Natural killer cell (primary cell): Measurements from ENCODE around the gene EPAS1. TPM values are rescaled to one million over a fixed set of nuclear protein-coding genes. Genes with fewer than 3 reads are reported as not detected.

Source experiments
- ATAC-seq, 3 donors: fragments of 150-1000 bp in 2 of 3; fragments of 200-7000 bp in 1 of 3; cut with Tn5 transposase; 1 replicate in 1 of 3; 2 replicates in 2 of 3; pipeline ENCODE4 v1.10.0; 2021; ENCODE audit warnings: mild to moderate bottlenecking in 2 of 3, moderate library complexity in 2 of 3
- DNase-seq, 2 donors: peaks; one replicate each; pipeline versions ENCODE4 v3.0.0 to v3.0.0-alpha.2; 2013 to 2021; ENCODE audit warnings: mixed read lengths in 1 of 2
- H3K27ac ChIP-seq: one replicate; pipeline ENCODE4 v1.5.1; 2013; ENCODE audit warnings: mild to moderate bottlenecking, low read length
- H3K27me3 ChIP-seq: one replicate; pipeline ENCODE4 v1.6.1; 2013; ENCODE audit warnings: low read length; ENCODE audit not compliant: control insufficient read depth, insufficient read depth
- H3K36me3 ChIP-seq: one replicate; pipeline ENCODE4 v1.6.1; 2013; ENCODE audit warnings: low read length; ENCODE audit not compliant: control insufficient read depth, insufficient read depth
- H3K4me1 ChIP-seq: one replicate; pipeline ENCODE4 v1.6.1; 2013; ENCODE audit warnings: low read length; ENCODE audit not compliant: control insufficient read depth, insufficient read depth
- H3K4me3 ChIP-seq: one replicate; pipeline ENCODE4 v1.5.1; 2013; ENCODE audit warnings: low read length
- H3K9me3 ChIP-seq: one replicate; pipeline ENCODE4 v1.6.1; 2013; ENCODE audit warnings: low read length; ENCODE audit not compliant: control insufficient read depth, insufficient read depth
- H3K27ac Mint-ChIP-seq, 2 donors: one replicate each; pipeline ENCODE4 v1.8.0; 2022; ENCODE audit warnings: mild to moderate bottlenecking in 2 of 2, mixed read lengths in 2 of 2, moderate library complexity in 1 of 2
- H3K27me3 Mint-ChIP-seq, 2 donors: one replicate each; pipeline ENCODE4 v1.8.0; 2022; ENCODE audit warnings: low read depth in 2 of 2, mixed read lengths in 2 of 2
- H3K36me3 Mint-ChIP-seq: one replicate; pipeline ENCODE4 v1.8.0; 2022; ENCODE audit warnings: mixed read lengths
- H3K4me1 Mint-ChIP-seq, 2 donors: one replicate each; pipeline ENCODE4 v1.8.0; 2022; ENCODE audit warnings: mixed read lengths in 2 of 2
- H3K4me3 Mint-ChIP-seq: one replicate; pipeline ENCODE4 v1.8.0; 2022; ENCODE audit warnings: mild to moderate bottlenecking, moderate library complexity, mixed read lengths
- H3K9me3 Mint-ChIP-seq, 2 donors: one replicate each; pipeline ENCODE4 v1.8.0; 2022; ENCODE audit warnings: mixed read lengths in 2 of 2
- WGBS: methylation state at CpG from one replicate; pipeline ENCODE4 v1.1.7; 2013; ENCODE audit warnings: missing lambda C conversion rate; ENCODE audit not compliant: insufficient coverage; 5-methylcytosine and 5-hydroxymethylcytosine counted together
- intact Hi-C: fragments of 100-400 bp; cut with micrococcal nuclease; formaldehyde crosslinking; loops from one replicate; pipeline ENCODE4 v1.14.2; 2022
- total RNA-seq, 4 donors: library from RNA; stranded (reverse); fragments of 120-200 nt in 1 of 4; gene quantifications; one replicate each; pipeline versions ENCODE4 v1.2.3 to v1.2.4, GENCODE V29; 2013 to 2022
- TF ChIP-seq, protein P1 (sequence below): fragments of 200-600 bp; IDR thresholded peaks from one replicate; pipeline ENCODE4 v1.8.0; 2022; ENCODE audit warnings: antibody characterized with exemption

The EPAS1 gene
- total RNA-seq, 3 donors from 2014 or later (not counting 1 experiment from before 2014, with no cell fraction given) = 2.1 to 61.4 (median 3.6) TPM

DNA sequence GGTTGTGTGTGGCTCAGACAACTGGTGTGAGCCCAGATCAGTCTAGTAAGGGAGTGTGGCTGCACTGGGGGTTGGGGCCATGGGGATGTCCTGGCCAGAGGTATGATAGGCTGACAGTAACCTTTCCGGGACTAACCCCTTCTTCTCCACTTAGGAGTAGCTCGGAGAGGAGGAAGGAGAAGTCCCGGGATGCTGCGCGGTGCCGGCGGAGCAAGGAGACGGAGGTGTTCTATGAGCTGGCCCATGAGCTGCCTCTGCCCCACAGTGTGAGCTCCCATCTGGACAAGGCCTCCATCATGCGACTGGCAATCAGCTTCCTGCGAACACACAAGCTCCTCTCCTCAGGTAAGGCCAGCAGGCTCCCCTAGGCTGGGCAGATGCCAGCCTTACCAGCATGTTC lies 49.5 kb downstream of the EPAS1 start:
- peaks cover 15 to 16% of the 10 kb centered on the region in 2 donors for H3K4me1 Mint-ChIP-seq
- H3K9me3 ChIP-seq = no peaks in the 10 kb centered on the region
- H3K27me3 Mint-ChIP-seq = peaks cover 5 to 20% of the 10 kb centered on the region in 2 donors
- H3K27ac Mint-ChIP-seq = no peak overlapping the region
- 99% methylated on average over 9 of the region's 10 CpGs for WGBS
- H3K27me3 ChIP-seq = no peaks in the 10 kb centered on the region
- no peak overlapping the region for H3K27ac ChIP-seq
- no peak for ATAC-seq
- TF ChIP-seq, protein P1, sequence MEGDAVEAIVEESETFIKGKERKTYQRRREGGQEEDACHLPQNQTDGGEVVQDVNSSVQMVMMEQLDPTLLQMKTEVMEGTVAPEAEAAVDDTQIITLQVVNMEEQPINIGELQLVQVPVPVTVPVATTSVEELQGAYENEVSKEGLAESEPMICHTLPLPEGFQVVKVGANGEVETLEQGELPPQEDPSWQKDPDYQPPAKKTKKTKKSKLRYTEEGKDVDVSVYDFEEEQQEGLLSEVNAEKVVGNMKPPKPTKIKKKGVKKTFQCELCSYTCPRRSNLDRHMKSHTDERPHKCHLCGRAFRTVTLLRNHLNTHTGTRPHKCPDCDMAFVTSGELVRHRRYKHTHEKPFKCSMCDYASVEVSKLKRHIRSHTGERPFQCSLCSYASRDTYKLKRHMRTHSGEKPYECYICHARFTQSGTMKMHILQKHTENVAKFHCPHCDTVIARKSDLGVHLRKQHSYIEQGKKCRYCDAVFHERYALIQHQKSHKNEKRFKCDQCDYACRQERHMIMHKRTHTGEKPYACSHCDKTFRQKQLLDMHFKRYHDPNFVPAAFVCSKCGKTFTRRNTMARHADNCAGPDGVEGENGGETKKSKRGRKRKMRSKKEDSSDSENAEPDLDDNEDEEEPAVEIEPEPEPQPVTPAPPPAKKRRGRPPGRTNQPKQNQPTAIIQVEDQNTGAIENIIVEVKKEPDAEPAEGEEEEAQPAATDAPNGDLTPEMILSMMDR = no peak
- intact Hi-C loops = no loop called here
- no peak overlapping the region for H3K4me3 Mint-ChIP-seq
- no peaks in the 10 kb centered on the region for H3K36me3 Mint-ChIP-seq
- no peak overlapping the region for H3K4me3 ChIP-seq
- H3K36me3 ChIP-seq = no peaks in the 10 kb centered on the region
- H3K9me3 Mint-ChIP-seq = no peaks in the 10 kb centered on the region
- DNase-seq = no peak
- H3K4me1 ChIP-seq = peaks cover 30% of the 10 kb centered on the region

DNA sequence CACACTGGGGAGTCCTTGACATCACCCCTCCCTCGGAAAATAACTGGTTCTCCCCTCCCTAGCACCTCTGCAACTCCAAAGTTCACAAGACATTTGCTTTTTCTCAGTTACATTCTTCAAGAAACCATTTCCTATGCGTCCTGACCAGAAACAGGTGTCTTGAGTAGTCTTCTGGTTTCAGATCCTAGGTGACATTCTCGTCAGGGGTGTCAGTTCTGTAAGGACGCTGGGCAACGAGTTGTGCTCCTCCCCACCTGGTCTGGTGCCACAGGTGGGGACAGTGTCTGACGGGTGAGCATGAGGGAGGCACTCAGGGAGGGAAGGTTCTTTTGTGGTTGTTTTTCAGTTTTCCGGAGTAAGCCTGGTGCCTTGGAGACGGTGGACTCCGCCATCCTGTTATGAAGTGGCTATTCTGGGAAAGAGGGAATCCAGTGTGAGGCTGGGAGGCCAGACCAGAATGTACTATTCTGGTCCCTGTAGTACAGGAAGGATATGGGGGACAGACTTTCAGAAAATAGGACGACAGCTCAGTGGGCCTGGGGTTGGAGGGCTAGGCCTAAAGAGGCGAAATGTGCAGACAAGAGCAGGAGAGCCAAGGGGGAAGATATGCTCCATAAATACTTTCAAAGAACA lies 50.6 kb downstream of the EPAS1 start:
- no peak overlapping the region for H3K27ac Mint-ChIP-seq
- Histone ChIP-seq H3K36me3 (no peaks in the 10 kb centered on the region), H3K27me3 (no peaks in the 10 kb centered on the region), H3K4me3 (no peak overlapping the region), H3K9me3 (no peaks in the 10 kb centered on the region), H3K27ac (no peak overlapping the region), H3K4me1 (peaks cover 40% of the 10 kb centered on the region)
- 50% methylated on average over 11 of the region's 11 CpGs for WGBS
- peaks cover 22 to 24% of the 10 kb centered on the region in 2 donors for H3K4me1 Mint-ChIP-seq
- TF ChIP-seq, protein P1 = no peak
- no peaks in the 10 kb centered on the region for H3K9me3 Mint-ChIP-seq
- H3K4me3 Mint-ChIP-seq = no peak overlapping the region
- H3K27me3 Mint-ChIP-seq = peaks cover 5 to 12% of the 10 kb centered on the region in 2 donors
- H3K36me3 Mint-ChIP-seq = no peaks in the 10 kb centered on the region
- no peak for DNase-seq
- intact Hi-C loops = no loop called here
- no peak for ATAC-seq

DNA sequence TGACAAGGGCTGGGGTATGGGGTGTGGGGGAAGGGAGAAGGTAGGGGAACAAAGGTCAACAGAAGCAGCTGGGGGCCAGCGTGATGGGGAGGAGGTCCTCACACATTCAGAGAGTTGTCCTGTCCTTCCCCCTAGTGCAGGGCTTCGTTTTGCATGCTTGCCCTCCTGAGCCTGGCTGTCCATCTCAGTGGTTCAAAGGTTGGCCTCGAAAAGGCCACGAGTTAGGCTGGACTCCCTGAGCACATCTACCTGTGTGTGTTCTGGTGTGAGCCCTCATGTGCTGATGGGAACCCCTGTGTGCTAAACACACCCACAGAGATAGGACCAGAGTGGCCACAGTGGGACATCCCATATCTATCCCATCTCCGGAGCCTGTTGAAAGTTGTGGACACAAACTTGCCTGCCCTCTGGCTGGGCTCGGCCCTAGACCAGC lies 51.9 kb downstream of the EPAS1 start:
- ATAC-seq = no peak
- no peak overlapping the region for H3K27ac Mint-ChIP-seq
- H3K9me3 ChIP-seq = no peaks in the 10 kb centered on the region
- 87% methylated on average over 6 of the region's 6 CpGs for WGBS
- peaks cover 51% of the 10 kb centered on the region for H3K4me1 ChIP-seq
- peaks cover 22 to 24% of the 10 kb centered on the region in 2 donors for H3K4me1 Mint-ChIP-seq
- TF ChIP-seq, protein P1 = no peak
- no peaks in the 10 kb centered on the region for H3K36me3 Mint-ChIP-seq
- H3K27me3 Mint-ChIP-seq = peaks cover under 1 to 3% of the 10 kb centered on the region in 2 donors
- no peaks in the 10 kb centered on the region for H3K36me3 ChIP-seq
- H3K27ac ChIP-seq = no peak overlapping the region
- no peaks in the 10 kb centered on the region for H3K27me3 ChIP-seq
- no peak overlapping the region for H3K4me3 ChIP-seq
- no peak overlapping the region for H3K4me3 Mint-ChIP-seq
- intact Hi-C loops = no loop called here
- no peaks in the 10 kb centered on the region for H3K9me3 Mint-ChIP-seq
- DNase-seq = no peak
